Stimulated activated CD4-positive, alpha-beta T cell treated with anti-CD3 and anti-CD28 coated beads, Interleukin-15, amount 100 ng/mL, for 1 hour (primary cell): Measurements from ENCODE around the gene TTC3.

Experiments used
- DNase-seq, 2 donors: peaks; one replicate each; pipeline ENCODE4 v3.0.0-alpha.2; 2020; ENCODE audit warnings: low read depth in 1 of 2, low spot score in 1 of 2

Gene TTC3

GRCh38 chr21:37059181-37059580 is 13.9 kb upstream of the TTC3 start:
- DNase-seq = no peak

- DNase-seq = no peak
Measured at GRCh38 chr21:37060296-37060695, 12.8 kb upstream of the TTC3 start.

GRCh38 chr21:37061926-37062592 is 11.0 kb upstream of the TTC3 start:
- DNase-seq = no peak

- DNase-seq = no peak
Measured at GRCh38 chr21:37062593-37062935, 10.5 kb upstream of the TTC3 start.

- DNase-seq = no peak
Measured at GRCh38 chr21:37063433-37063832, 9.6 kb upstream of the TTC3 start.

GRCh38 chr21:37064841-37065240 is 8.2 kb upstream of the TTC3 start:
- no peak for DNase-seq

GRCh38 chr21:37065561-37066177 is 7.4 kb upstream of the TTC3 start:
- no peak for DNase-seq

DNA sequence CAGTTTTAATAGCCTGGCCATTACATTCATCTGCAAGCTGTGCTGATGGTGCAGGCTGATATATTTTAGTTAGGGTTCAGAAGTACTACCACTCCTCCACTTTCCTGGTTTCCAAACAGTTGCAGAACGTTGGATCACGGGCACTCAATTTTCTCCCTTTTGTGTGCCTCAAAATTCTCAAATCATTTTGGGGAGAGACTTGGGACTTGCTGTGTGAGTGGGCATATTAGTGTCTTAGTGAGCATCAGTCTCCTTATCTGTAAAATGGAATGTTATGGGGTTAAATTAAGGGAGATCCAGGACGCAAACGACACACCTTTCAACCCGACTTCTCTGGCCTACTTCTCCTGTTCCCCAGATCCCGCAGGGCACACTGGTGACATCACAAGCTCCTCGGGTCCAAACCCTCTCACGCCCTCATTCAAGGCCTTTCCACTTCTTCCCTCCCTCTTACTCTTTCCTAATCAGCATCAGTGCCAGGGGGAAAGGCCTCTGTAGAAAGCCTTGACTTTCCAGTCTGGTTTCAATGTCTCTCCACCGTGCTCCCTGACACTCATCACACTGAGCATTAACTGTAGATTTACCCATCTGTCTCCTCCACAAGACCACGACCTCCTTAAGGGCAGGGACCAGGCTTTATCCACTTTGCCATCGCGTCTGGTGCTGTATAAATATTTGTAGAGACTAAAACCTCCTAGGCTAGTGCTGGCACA is 1.3 kb upstream of the TTC3 start:
- DNase-seq = no peak

DNA sequence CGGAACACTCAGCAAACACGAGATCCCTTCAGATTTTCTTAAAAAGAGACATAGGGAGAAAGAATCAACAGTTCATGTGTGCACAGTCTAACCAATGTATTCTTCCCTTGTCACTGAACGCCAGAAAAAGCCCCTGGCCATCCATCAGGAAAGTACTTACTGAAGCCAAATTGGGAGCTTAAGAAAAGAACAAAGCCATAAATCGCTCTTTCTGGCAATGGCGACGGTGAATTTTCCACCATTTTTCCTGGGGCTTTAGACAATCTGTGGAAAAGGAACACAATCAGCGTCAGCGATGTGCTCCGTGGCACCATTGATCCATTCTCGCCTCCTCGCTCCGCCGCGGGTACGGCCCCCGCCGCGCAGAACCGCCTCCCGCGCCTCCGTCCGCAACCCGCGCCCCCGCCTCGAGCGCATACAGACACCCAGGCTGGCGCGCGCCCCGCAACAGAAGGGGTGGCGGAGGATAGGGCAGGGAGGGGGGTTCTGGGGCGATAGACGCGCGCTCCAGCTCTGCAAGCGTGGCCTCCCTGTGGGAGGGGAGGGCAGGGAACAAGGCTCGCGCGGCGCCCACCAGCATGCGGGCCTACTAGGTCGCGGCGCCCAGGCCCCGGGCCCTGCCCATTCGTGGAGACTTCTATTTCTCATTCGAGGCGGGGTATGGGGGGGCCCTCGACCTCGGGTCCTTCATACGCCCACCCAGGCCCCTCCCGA is 623 bp upstream of the TTC3 start:
- DNase-seq = peak in 1 of 2 donors; percentile 59

DNA sequence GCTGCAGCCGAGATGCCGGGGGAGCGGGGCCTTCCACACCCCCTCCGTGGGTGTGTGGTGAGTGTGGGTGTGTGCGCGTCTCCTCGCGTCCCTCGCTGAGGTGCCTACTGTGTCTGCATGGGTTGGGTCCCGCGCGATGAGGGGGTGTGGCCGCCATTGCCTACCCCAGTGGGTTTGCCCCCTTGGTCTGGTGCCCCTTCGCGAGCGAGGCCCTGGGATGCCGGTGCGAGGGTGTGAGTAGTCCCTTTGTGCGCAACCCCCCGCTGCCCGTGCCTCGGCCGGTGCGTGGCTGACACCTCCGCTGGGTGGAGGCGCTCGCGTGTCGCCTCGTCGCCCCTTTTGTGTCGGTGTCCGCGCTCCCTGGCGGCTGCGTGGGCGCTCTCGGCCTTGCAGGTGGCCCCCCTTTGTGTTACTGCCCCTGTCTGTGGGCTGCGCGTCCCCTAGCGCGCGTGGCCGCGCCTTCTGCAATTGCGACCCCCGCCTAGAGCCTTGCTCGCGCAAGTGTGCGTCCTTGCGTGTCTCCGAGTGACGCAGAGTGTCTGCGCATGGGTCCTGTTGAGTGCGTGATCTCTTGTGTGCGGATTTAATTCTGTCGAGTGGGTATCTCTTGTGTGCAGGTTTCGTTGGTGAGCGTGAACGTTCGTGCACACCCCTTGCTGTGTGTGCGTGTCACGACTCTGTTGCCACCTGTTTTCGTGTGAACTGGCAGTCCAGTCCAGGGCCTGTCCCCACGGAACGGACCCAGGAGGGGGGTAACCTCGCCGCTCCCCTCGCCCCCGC is 553 bp downstream of the TTC3 start:
- peak; percentile 33 to 45 for DNase-seq

GRCh38 chr21:37074197-37074510 is 1.1 kb downstream of the TTC3 start:
- no peak for DNase-seq

DNA sequence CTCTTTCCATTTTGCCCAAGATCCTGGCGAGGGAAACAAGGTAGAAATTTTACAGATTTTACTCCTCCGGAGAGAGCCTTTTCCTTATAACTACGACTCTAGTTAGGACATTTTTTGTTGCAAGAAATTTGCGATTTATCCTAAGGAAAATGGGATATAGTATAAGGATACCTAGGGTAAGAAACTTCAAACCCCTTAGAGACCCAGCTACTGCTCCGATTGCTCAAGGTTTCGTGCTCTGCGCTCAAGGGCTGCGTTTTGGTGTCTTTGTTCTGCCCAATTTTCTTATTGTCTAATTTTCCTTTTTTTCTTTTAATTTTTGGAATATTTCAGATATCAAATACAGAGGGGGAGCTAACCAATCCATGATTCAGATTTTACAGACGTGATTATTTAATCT is 1.5 kb downstream of the TTC3 start:
- DNase-seq = no peak

DNA sequence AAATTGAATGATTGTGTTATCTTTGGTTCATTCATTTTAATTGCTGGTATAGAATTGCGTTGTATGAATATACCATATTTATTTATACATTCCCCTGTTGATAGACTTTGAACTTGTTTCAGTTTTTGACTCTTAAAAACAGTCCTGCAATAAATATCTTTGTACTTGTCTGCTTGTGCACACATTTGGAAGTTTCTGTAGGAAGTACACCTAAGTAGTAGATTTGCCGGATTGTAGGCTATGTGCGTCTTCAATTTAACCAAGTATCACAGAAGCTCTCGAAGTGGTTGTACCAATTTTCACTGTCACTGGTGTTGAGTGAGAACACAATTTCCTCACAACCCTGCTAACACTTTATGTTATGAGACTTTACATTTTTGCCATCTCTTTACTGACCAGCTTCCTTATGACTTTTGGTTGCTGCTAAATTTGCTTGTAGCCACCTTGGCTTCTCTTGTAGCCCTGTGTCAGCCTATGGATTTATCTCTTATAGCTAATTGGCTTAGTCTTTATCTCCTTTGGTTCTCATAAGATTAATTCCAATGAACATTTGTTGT is 2.2 kb downstream of the TTC3 start:
- no peak for DNase-seq

DNA sequence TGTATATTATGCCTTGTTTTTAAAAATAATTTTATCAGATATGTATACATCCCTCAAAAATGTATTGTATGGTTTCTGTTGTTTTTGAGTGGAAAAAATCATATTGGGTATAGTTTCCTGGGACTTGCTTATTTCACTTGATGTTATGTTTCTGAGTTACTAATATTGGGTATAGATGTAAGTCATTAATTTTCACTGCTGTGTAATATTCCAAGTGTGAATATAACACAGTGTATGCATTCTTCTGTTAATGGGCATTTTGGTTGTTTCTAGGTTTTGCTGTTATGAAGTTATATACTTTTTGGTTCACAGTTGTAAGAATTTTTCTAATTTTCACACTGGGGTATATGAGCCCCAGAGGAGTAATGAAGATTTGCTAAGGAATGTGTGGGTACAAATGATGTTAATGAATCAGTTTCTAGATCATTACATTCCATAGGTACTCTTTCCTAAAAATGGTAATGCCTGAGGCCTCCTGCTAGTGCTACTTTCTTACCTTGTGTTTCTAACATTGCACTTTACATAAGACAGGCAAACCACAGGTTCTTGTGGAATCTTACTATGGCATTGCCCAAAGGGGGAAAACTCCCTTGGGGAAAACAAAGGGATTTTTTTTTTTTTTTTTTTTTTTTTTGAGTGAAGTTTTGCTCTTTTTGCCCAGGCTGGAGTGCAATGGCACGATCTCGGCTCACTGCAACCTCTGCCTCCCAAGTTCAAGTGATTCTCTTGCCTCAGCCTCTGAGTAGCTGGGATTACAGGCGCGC is 3.2 kb downstream of the TTC3 start:
- DNase-seq = no peak

DNA sequence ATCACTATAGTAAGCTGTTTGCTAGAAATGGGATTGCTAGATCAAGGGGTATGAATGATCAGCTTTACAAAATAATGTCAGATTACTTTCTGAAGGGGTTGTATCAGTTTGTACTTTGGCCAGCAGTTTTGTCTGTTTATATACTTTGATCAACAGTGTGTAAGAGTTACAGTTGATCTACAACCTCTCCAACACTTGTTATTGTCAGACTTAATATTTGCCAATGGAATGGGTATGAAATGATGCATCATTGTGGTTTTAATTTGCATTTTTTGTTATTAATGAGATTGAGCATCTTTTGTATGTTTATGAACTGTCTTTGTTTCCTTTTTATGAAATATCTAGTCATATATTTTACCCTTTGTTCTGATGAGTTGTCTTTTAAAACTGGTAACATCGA is 4.3 kb downstream of the TTC3 start:
- no peak for DNase-seq

DNA sequence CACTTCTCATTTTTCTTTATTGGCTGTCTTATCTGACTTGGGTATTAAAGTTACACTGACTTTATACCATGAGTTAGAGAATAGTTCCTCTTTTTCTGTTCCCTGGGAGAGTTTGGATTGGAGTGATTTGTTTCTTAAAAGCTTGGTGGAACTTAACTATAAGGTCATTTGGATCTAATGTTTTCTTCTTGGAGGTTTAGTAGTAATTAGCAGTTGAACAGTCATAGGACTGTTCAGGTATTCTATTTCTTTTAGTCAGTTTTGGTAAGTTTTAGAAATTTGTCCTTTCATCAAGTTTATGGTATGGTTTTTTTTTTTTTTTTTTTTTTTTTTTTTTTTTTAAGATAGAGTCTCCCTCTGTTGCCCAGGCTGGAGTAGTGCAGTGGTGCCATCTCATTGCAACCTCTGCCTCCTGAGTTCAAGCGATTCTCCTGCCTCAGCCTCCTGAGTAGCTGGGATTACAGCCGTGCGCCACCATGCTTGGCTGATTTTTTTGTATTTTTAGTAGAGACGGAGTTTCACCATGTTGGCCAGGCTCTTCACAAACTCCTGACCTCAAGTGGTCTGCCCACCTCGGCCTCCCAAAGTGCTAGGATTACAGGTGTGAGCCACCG is 6.3 kb downstream of the TTC3 start:
- no peak for DNase-seq

DNA sequence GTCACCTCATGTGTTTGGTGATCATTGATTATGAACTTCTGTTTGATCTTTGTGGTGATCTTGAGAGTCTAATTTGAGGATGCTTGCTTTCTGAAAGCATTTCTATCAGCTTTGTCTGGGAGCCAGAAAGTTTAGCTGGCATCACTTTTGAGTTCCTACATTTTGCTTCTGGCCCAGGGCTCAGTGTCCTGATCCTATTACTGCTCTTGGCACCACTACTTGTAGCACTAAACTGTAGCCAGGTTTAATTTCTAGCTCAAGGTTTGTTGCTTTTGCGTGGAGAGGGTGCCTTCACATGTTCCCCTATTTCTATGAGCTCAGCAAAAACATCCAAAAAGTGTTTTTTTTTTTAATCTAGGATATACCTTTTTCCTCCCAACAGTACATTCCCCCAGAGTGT is 9.3 kb downstream of the TTC3 start:
- no peak for DNase-seq

- no peak for DNase-seq
Measured at GRCh38 chr21:37082856-37083528, 9.9 kb downstream of the TTC3 start.

GRCh38 chr21:37085726-37086125 is 12.7 kb downstream of the TTC3 start:
- no peak for DNase-seq
